Measurements from ENCODE around the gene ZP1.

ZP1 gene

DNA sequence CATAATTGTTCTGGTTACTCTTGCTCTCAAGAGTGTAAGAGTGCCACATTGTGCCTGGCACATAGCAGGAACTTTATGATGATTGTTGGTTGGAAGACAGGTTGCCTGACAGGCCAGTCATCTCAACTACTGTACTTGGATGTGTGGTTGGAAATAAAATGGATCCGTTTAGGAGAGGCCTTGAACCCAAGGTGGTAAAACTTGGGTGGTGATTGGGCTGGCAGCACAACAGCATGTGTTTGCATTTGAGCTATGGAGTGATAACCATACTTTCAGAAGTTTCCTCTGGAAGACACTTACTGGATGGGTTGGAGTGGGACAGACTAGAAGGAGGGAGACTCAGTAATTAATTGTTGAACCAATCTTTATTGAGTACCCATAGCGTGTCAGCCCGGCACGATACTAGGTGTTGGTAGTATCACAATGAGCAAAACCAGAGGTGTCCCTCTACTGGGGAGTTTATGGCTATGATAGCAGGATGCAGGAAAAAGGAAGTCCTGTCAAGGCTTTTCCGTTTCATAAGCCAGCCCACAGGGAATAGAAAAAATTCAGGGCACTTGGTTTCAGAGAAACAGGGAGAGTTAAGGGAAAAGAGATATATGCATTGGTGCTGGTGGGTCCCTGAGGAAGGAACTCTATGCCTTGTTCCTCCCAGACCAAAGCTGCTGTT, 43.5 kb downstream of the ZP1 start:
- no peak for DNase-seq

- no peak for DNase-seq
Measured at GRCh38 chr11:60912223-60912850, 45.0 kb downstream of the ZP1 start.

DNA sequence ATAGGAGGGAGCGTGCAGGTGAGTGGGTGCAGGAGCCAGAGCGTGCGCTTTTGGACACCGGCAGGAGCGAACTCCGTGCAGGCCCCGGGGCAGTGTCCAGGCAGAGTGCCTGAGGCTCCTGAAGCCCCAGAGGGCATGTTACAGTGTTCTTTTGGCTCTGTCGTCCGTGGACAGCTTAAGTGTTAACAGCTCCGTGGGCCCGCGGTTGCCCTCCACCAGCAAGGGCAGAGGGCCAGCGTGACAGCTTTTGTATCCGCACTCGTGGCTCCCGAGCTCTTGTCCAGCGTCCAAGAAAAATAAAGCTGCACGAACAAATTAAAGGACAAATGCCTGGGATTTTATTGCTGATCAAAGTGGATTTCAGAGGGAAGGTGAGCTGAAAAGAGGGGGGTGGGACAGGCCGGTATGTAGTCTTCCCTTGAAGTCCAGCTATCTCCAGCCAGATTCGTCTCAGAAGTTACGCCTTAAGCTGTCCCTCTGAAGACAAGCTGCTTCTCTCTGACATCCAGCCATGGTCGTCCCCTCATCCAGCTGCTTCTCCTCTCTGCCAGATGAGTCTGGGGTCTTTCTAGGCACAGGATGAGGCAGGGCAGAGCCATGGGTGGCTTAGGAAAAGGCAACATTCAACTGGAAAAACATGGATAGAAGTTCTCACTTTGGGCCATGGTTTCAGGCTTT, 45.6 kb downstream of the ZP1 start:
- DNase-seq, result no peak

- DNase-seq, result peak; percentile 75
Measured at GRCh38 chr11:60913793-60914632, 46.7 kb downstream of the ZP1 start, which contains the start of gene TMEM109. Gene TMEM109 (plus strand): TSS chr11:60914158. CDS start chr11:60919694, 5,536 bp downstream.

- DNase-seq, result no peak
Measured at GRCh38 chr11:60914633-60915247, 47.4 kb downstream of the ZP1 start.

DNA sequence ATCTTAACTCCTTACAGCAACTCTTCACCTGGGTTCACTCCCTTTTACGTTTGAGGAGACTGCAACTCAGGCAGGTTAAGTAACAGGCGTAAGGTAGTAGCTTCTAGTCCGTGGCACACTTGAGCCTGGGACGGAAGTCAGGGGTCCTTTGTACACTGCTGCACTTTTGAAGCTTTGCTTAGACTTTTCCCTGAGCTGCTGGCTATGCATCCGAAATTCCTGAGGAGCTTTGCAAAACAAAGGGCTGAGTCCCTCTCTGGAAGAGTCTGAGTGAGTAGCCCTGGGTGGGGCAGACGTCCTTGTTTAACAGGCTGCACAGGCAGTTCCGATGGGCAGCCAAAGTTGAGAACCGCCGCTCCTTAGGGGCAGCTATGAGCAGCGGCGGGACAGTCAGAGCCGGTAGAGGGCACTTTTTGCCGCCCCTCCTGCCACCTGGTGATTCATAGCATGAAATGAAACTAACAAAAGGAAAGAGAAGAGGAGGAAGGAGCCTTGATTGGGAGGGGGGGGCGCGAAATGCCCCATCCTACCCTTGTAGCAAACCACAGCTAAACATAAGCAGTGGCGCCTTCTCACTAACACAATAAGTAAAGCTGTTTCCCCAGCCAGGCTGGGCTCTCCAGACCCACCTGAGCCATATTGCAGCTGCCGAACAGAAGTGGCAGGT, 48.0 kb downstream of the ZP1 start:
- DNase-seq, result peak; percentile 42

GRCh38 chr11:60916669-60917206, 49.4 kb downstream of the ZP1 start:
- DNase-seq, result peak; percentile 9

DNA sequence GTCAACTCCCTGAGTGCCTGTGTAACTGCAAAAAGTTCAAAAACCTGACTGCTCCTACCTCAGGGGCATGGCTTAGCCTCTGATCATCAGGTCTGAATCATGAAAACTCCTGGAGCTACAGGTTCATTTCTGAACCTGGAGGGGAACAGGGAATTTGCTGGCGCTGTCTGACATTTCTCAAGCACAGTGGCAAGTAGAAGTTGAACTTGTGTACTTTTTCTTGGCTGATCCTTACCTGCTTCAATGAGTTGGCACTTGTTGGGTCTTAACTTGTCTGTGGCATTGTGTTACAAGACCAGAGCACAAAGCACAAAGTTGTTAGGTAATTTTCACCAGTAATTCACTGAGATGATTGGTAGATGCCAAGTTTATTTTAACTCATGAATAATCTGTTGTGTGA, 49.9 kb downstream of the ZP1 start:
- no peak for DNase-seq

GRCh38 chr11:60918251-60918938, 51.1 kb downstream of the ZP1 start:
- no peak for DNase-seq

DNA sequence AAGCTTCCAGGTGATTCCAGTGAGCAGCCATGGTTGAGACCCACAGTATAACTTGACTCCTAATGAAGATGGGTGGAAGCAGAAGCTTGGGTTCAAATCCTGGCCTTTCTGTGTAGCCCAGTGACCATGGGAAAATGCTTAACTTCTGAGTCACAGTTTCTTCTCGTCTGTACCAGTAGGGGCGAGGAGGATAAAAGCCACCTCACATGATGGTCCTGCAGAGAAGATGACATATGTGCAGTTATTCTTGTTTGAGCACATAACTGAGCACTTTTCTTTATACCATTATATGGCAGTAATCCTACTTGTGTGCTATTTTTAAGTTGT, 51.6 kb downstream of the ZP1 start:
- no peak for DNase-seq

GRCh38 chr11:60919320-60919719, 52.0 kb downstream of the ZP1 start:
- no peak for DNase-seq

DNA sequence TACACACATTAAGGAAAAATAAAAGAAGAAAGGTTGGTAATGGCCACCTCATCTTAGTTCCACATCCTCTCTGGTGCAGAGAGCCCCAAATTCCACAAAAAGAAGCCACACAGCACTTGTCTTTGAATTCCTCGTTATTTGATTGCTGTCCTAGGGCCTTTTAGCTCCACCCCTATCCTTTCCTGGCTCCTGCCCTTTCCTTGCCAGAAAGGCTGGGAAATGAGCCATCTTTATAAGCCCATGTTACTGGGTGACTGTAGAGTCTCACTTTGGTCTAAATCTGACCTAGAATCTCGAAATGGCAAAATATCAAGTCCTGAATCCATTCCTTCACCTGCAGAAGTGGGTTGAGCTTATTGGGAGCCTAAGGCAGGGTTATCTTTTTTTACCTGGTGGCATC, 52.6 kb downstream of the ZP1 start:
- DNase-seq, result no peak

- DNase-seq, result no peak
Measured at GRCh38 chr11:60921259-60921658, 53.9 kb downstream of the ZP1 start.

DNA sequence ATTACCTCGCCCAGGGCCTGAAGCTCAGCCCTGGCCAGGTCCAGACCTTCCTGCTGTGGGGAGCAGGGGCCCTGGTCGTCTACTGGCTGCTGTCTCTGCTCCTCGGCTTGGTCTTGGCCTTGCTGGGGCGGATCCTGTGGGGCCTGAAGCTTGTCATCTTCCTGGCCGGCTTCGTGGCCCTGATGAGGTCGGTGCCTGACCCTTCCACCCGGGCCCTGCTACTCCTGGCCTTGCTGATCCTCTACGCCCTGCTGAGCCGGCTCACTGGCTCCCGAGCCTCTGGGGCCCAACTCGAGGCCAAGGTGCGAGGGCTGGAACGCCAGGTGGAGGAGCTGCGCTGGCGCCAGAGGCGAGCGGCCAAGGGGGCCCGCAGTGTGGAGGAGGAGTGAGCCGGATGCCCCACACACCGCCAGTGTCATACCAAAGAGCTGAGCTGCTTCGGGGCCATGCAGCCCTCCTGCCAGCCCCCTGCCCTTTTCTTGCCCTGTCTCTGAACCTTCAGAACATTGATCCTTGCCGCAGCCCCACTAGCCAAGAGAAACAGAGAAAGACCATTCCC, 54.5 kb downstream of the ZP1 start:
- DNase-seq, result no peak

- no peak for DNase-seq
Measured at GRCh38 chr11:60922906-60923305, 55.6 kb downstream of the ZP1 start.

DNA sequence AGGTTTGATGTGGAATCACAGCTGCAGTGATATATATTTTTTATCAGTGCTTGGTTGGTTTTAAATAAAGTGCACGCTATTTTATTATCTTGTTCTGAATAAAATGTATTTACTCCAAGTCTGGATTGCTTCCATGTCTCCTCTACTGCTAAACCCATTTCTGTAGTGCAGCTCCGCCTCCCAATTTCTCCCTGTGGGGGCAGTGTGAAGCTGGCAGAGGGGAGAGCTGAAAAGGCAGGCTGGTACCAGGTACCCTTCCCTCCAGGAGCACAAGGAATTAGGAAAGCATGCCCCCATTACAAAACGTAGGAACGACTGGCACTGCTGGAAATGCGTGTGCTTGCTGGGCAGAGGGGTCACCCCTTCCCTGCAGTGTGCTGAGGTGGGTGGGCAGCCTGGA, 56.0 kb downstream of the ZP1 start:
- no peak for DNase-seq

GRCh38 chr11:60923800-60924109, 56.4 kb downstream of the ZP1 start:
- DNase-seq, result no peak

DNA sequence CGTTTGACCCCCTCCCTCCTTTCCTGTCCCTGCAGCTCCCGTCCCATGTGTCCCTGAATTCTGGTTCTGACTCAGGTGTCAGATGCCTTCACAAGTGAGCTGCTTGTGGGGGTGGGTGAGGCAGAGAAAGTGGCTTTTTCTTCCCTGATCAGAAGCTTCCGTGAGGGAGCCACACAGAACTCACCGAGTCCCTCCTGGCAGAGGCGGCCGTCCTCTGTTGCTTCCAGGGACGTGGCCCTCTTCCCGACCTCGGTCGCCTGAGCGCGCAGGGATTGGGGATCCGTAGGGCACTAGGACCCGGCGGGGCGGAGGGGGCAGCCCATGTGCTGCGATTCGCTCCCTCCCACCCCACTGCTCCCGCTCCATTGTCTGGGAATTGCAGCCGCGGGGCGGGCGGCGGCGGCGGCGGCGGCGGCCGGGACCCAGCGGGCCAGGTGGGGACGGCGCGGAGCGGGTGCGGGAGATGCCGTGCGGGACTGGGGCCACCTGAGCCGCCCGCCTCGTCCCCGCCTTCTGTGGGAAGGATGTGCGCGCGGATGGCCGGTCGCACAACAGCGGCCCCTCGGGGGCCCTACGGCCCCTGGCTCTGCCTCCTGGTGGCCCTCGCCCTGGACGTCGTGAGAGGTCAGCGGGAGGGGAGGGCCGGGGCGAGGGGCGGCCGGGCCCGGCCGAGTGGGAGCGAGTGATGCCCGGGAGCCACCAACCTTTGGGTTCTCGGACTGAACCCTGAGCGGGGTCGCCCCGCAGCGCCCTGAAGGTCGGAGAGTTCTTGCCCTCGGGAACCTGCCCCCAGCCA, 57.0 kb downstream of the ZP1 start, which contains the start of gene TMEM132A:
TMEM132A (plus strand) TSS at position 351 of the 796 bp plus-strand sequence; CDS start at position 525, 174 bp downstream.
- peak; percentile 51 for DNase-seq
